SIG-M5 (cell line): ENCODE measurements around the gene CPXM1.

Experiments
- DNase-seq: peaks from one replicate; lab custom pipeline; 2025; lab: John Stamatoyannopoulos, UW

Gene CPXM1

GRCh38 chr20:2748551-2749342 is 51.7 kb downstream of the CPXM1 start:
- DNase-seq = no peak

- no peak for DNase-seq
These were observed 52.7 kb downstream of the CPXM1 start for GRCh38 chr20:2747676-2748235.

GRCh38 chr20:2746636-2747265 is 53.7 kb downstream of the CPXM1 start:
- DNase-seq = no peak

GRCh38 chr20:2745936-2746635 is 54.3 kb downstream of the CPXM1 start:
- no peak for DNase-seq

- DNase-seq = no peak
These were observed 55.1 kb downstream of the CPXM1 start for GRCh38 chr20:2745060-2745910.
